HG02852 (cell line): Measurements from ENCODE around the gene CUEDC1.
"Not testable (repeated sequence)": the region's sequence is repeated elsewhere in the genome, so short reads cannot be mapped to it uniquely, and the experiment has no call there.

Source experiments
- ATAC-seq: cut with Tn5 transposase; IDR thresholded peaks from one replicate; pipeline ENCODE4 v1.9.1; 2021; ENCODE audit warnings: mild to moderate bottlenecking, moderate library complexity; ENCODE audit not compliant: unreplicated experiment

Gene CUEDC1

GRCh38 chr17:57958391-57958790, 3.2 kb upstream of the CUEDC1 start:
- ATAC-seq: not testable (repeated sequence)

GRCh38 chr17:57957886-57958285, 2.7 kb upstream of the CUEDC1 start:
- no peak for ATAC-seq

- no peak for ATAC-seq
Measured at GRCh38 chr17:57957120-57957850, 2.1 kb upstream of the CUEDC1 start.

GRCh38 chr17:57956291-57957119, 1.3 kb upstream of the CUEDC1 start:
- ATAC-seq: peak; percentile 80

GRCh38 chr17:57954397-57955182, 622 bp downstream of the CUEDC1 start:
- no peak for ATAC-seq

- ATAC-seq: no peak
Measured at GRCh38 chr17:57953705-57954396, 1.4 kb downstream of the CUEDC1 start.

GRCh38 chr17:57953219-57953618, 2.0 kb downstream of the CUEDC1 start:
- ATAC-seq: no peak

- ATAC-seq: no peak
Measured at GRCh38 chr17:57949649-57950048, 5.6 kb downstream of the CUEDC1 start.

- no peak for ATAC-seq
Measured at GRCh38 chr17:57948555-57949420, 6.4 kb downstream of the CUEDC1 start.

- ATAC-seq: no peak
Measured at GRCh38 chr17:57948169-57948554, 7.0 kb downstream of the CUEDC1 start.

GRCh38 chr17:57947369-57947768, 7.8 kb downstream of the CUEDC1 start:
- ATAC-seq: no peak

- peak; percentile 91 for ATAC-seq
Measured at GRCh38 chr17:57946798-57947358, 8.3 kb downstream of the CUEDC1 start.

GRCh38 chr17:57945996-57946797, 9.0 kb downstream of the CUEDC1 start:
- ATAC-seq: no peak

- ATAC-seq: no peak
Measured at GRCh38 chr17:57944908-57945307, 10.3 kb downstream of the CUEDC1 start.

GRCh38 chr17:57943645-57944044, 11.6 kb downstream of the CUEDC1 start:
- ATAC-seq: no peak

GRCh38 chr17:57943140-57943539, 12.1 kb downstream of the CUEDC1 start:
- ATAC-seq: no peak

- no peak for ATAC-seq
Measured at GRCh38 chr17:57941384-57942370, 13.5 kb downstream of the CUEDC1 start.
